ENCODE measurements around the gene ARHGDIB.

Gene ARHGDIB

GRCh38 chr12:14984036-14984435 is 22.6 kb upstream of the ARHGDIB start:
- TF ChIP-seq CTCF (IDR thresholded peaks at IDR 0.05; ENCODE audit: extremely low read depth, missing control alignments): no peak

GRCh38 chr12:14982991-14983390 is 21.6 kb upstream of the ARHGDIB start:
- TF ChIP-seq CTCF (IDR thresholded peaks at IDR 0.05; ENCODE audit: extremely low read depth, missing control alignments): no peak

More at GRCh38 chr12:14984036-14984435, 22.6 kb upstream of the ARHGDIB start:
- DNase-seq (ENCODE audit: low spot score): no peak

GRCh38 chr12:14982562-14982961 is 21.2 kb upstream of the ARHGDIB start:
- no peak for DNase-seq (ENCODE audit: low spot score)
- no peak for TF ChIP-seq CTCF (IDR thresholded peaks at IDR 0.05; ENCODE audit: extremely low read depth, missing control alignments)

More at GRCh38 chr12:14982991-14983390, 21.6 kb upstream of the ARHGDIB start:
- no peak for DNase-seq (ENCODE audit: low spot score)

GRCh38 chr12:14981049-14981448 is 19.6 kb upstream of the ARHGDIB start:
- DNase-seq (ENCODE audit: low spot score): no peak
- TF ChIP-seq CTCF (IDR thresholded peaks at IDR 0.05; ENCODE audit: extremely low read depth, missing control alignments): no peak

- TF ChIP-seq CTCF (IDR thresholded peaks at IDR 0.05; ENCODE audit: extremely low read depth, missing control alignments): no peak
- DNase-seq (ENCODE audit: low spot score): no peak
Measured at GRCh38 chr12:14979468-14979867, 18.1 kb upstream of the ARHGDIB start.

- no peak for TF ChIP-seq CTCF (IDR thresholded peaks at IDR 0.05; ENCODE audit: extremely low read depth, missing control alignments)
- no peak for DNase-seq (ENCODE audit: low spot score)
Measured at GRCh38 chr12:14976658-14977057, 15.3 kb upstream of the ARHGDIB start.

GRCh38 chr12:14975457-14975856 is 14.1 kb upstream of the ARHGDIB start:
- no peak for TF ChIP-seq CTCF (IDR thresholded peaks at IDR 0.05; ENCODE audit: extremely low read depth, missing control alignments)

More at GRCh38 chr12:14975457-14975856, 14.1 kb upstream of the ARHGDIB start:
- no peak for DNase-seq (ENCODE audit: low spot score)
